Endodermal cell (in vitro differentiated cells): ENCODE data around the gene KCNK4. TPM values are rescaled to one million over a fixed set of nuclear protein-coding genes. Genes with fewer than 3 reads are reported as not detected.

Source experiments
- DNase-seq: peaks from one replicate; pipeline ENCODE4 v3.0.0-alpha.2; 2017
- H3K27ac ChIP-seq: 2 replicates; pipeline ENCODE4 v1.5.1; 2013; ENCODE audit warnings: mild to moderate bottlenecking, low read depth, low read length, moderate library complexity
- H3K27me3 ChIP-seq: 2 replicates; pipeline ENCODE4 v1.6.1; 2013; ENCODE audit warnings: mild to moderate bottlenecking, low read length, moderate library complexity; ENCODE audit not compliant: insufficient read depth, control insufficient read depth, poor library complexity, severe bottlenecking
- H3K36me3 ChIP-seq: 2 replicates; pipeline ENCODE4 v1.7.0; 2013; ENCODE audit warnings: mild to moderate bottlenecking, low read length, moderate library complexity; ENCODE audit not compliant: control insufficient read depth, insufficient read depth
- H3K4me1 ChIP-seq: one replicate; pipeline ENCODE4 v1.7.0; 2013; ENCODE audit warnings: low read length; ENCODE audit not compliant: control insufficient read depth, insufficient read depth
- H3K4me3 ChIP-seq: 2 replicates; pipeline ENCODE4 v1.5.1; 2013; ENCODE audit warnings: mild to moderate bottlenecking, low read length, moderate library complexity
- H3K9ac ChIP-seq: 2 replicates; pipeline ENCODE4 v1.6.1; 2013; ENCODE audit warnings: mild to moderate bottlenecking, low read length, moderate library complexity; ENCODE audit not compliant: poor library complexity, severe bottlenecking; ENCODE audit errors: extremely low read depth
- H3K9me3 ChIP-seq: 2 replicates; pipeline ENCODE4 v1.6.1; 2013; ENCODE audit warnings: mild to moderate bottlenecking, low read length, moderate library complexity; ENCODE audit not compliant: control insufficient read depth
- H3K27ac Mint-ChIP-seq: 2 replicates; pipeline ENCODE4 v1.8.0; 2020; ENCODE audit warnings: mixed read lengths
- H3K27me3 Mint-ChIP-seq: 2 replicates; pipeline ENCODE4 v1.8.0; 2021; ENCODE audit warnings: mild to moderate bottlenecking, mixed read lengths; ENCODE audit not compliant: insufficient read depth
- H3K36me3 Mint-ChIP-seq: 2 replicates; pipeline ENCODE4 v1.8.0; 2020; ENCODE audit warnings: low read depth, mixed read lengths
- H3K4me1 Mint-ChIP-seq: 2 replicates; pipeline ENCODE4 v1.8.0; 2020; ENCODE audit warnings: mixed read lengths
- H3K4me3 Mint-ChIP-seq: 2 replicates; pipeline ENCODE4 v1.8.0; 2020; ENCODE audit warnings: mild to moderate bottlenecking, moderate library complexity, mixed read lengths
- H3K9me3 Mint-ChIP-seq: 2 replicates; pipeline ENCODE4 v1.8.0; 2020; ENCODE audit warnings: mild to moderate bottlenecking, mixed read lengths
- CTCF ChIP-seq: fragments of 200-600 bp; sonication (generic); conservative IDR thresholded peaks from 2 replicates; pipeline ENCODE4 v1.5.0; 2021; ENCODE audit warnings: antibody characterized with exemption, mild to moderate bottlenecking
- WGBS, 2 experiments: methylation state at CpG; one replicate each; pipeline versions ENCODE4 v1.1.5 to v1.1.7; 2013; ENCODE audit warnings: missing lambda C conversion rate in 2 of 2, mixed read lengths in 1 of 2; ENCODE audit not compliant: insufficient coverage in 1 of 2, insufficient read length in 1 of 2; 5-methylcytosine and 5-hydroxymethylcytosine counted together
- total RNA-seq, 2 donors: library from RNA; stranded (reverse); fragmentation: NEBNext Ultra II Directional in 1 of 2; extraction: Animal tissue kit (Norgen Biotek cat#: 25700) in 1 of 2; gene quantifications; 2 replicates in 1 of 2; 3 replicates in 1 of 2; pipeline ENCODE4 v1.2.1, GENCODE V29; 2021

The KCNK4 gene
- total RNA-seq, 2 donors from 2014 or later: not detected

GRCh38 chr11:64288353-64288750, 2.8 kb upstream of the KCNK4 start:
- Mint-ChIP-seq H3K27ac (no peak overlapping the region), H3K27me3 (peaks cover 41% of the 10 kb centered on the region), H3K36me3 (peaks cover 5% of the 10 kb centered on the region), H3K4me3 (no peak overlapping the region), H3K9me3 (no peaks in the 10 kb centered on the region), H3K4me1 (peaks cover 6% of the 10 kb centered on the region)
- H3K27ac ChIP-seq: no peak overlapping the region
- no peaks in the 10 kb centered on the region for H3K9me3 ChIP-seq
- H3K4me1 ChIP-seq: no peaks in the 10 kb centered on the region
- no peak for DNase-seq
- no peak for TF ChIP-seq CTCF
- H3K27me3 ChIP-seq: peaks cover 41% of the 10 kb centered on the region
- H3K9ac ChIP-seq: no peak overlapping the region
- WGBS, 2 experiments: 89 to 90% methylated on average over 3 to 9 of the region's 9 CpGs
- no peaks in the 10 kb centered on the region for H3K36me3 ChIP-seq
- H3K4me3 ChIP-seq: no peak overlapping the region

GRCh38 chr11:64289002-64289564, 2.0 kb upstream of the KCNK4 start:
- Mint-ChIP-seq H3K4me3 (no peak overlapping the region), H3K27ac (no peak overlapping the region), H3K36me3 (peaks cover 5% of the 10 kb centered on the region), H3K4me1 (peaks cover 6% of the 10 kb centered on the region), H3K9me3 (no peaks in the 10 kb centered on the region), H3K27me3 (peaks cover 48% of the 10 kb centered on the region)
- DNase-seq: no peak
- 80 to 90% methylated on average over 1 to 13 of the region's 13 CpGs for WGBS, 2 experiments
- no peak overlapping the region for H3K9ac ChIP-seq
- no peaks in the 10 kb centered on the region for H3K36me3 ChIP-seq
- TF ChIP-seq CTCF: no peak
- no peak overlapping the region for H3K4me3 ChIP-seq
- H3K27me3 ChIP-seq: peaks cover 48% of the 10 kb centered on the region
- H3K9me3 ChIP-seq: no peaks in the 10 kb centered on the region
- no peaks in the 10 kb centered on the region for H3K4me1 ChIP-seq
- H3K27ac ChIP-seq: no peak overlapping the region

- peaks cover 64% of the 10 kb centered on the region for H3K27me3 ChIP-seq
- WGBS, 2 experiments: 60 to 67% methylated on average over 6 to 10 of the region's 10 CpGs
Measured at GRCh38 chr11:64290352-64291261, 495 bp upstream of the KCNK4 start.

More at GRCh38 chr11:64290352-64291261, 495 bp upstream of the KCNK4 start:
- Histone ChIP-seq H3K4me3 (no peak overlapping the region), H3K9ac (no peak overlapping the region), H3K36me3 (no peaks in the 10 kb centered on the region), H3K4me1 (no peaks in the 10 kb centered on the region), H3K9me3 (no peaks in the 10 kb centered on the region), H3K27ac (no peak overlapping the region)
- peaks cover 6% of the 10 kb centered on the region for H3K4me1 Mint-ChIP-seq
- H3K36me3 Mint-ChIP-seq: peaks cover 5% of the 10 kb centered on the region
- DNase-seq: peak; percentile 65
- H3K27me3 Mint-ChIP-seq: peaks cover 63% of the 10 kb centered on the region
- no peak overlapping the region for H3K27ac Mint-ChIP-seq
- peak overlapping the region; percentile 37 for H3K4me3 Mint-ChIP-seq
- H3K9me3 Mint-ChIP-seq: no peaks in the 10 kb centered on the region
- TF ChIP-seq CTCF: no peak
